Ishikawa (cell line): ENCODE results near the gene CIITA.

ENCODE experiments used
- CEBPB ChIP-seq: IDR thresholded peaks from 2 replicates; pipeline ENCODE4 v1.6.1; 2012
- CREB1 ChIP-seq: IDR thresholded peaks from 2 replicates; pipeline ENCODE4 v1.6.1; 2012; ENCODE audit warnings: low read depth
- EGR1 ChIP-seq: IDR thresholded peaks from 2 replicates; pipeline ENCODE4 v1.6.1; 2012
- EP300 ChIP-seq: IDR thresholded peaks from 2 replicates; pipeline ENCODE4 v1.6.1; 2012; ENCODE audit warnings: borderline replicate concordance
- FOXM1 ChIP-seq: IDR thresholded peaks from 2 replicates; pipeline ENCODE4 v1.6.1; 2012; ENCODE audit warnings: low read depth, borderline replicate concordance
- MAX ChIP-seq: IDR thresholded peaks from 2 replicates; pipeline ENCODE4 v1.6.1; 2012
- NFIC ChIP-seq: IDR thresholded peaks from 2 replicates; pipeline ENCODE4 v1.6.1; 2012
- RAD21 ChIP-seq: IDR thresholded peaks from 2 replicates; pipeline ENCODE4 v1.6.1; 2012; ENCODE audit warnings: low read depth
- REST ChIP-seq: IDR thresholded peaks from 2 replicates; pipeline ENCODE4 v1.6.1; 2012; ENCODE audit warnings: low read depth, mild to moderate bottlenecking
- TAF1 ChIP-seq: IDR thresholded peaks from 2 replicates; pipeline ENCODE4 v1.6.1; 2012; ENCODE audit warnings: low read depth, mild to moderate bottlenecking
- TCF12 ChIP-seq: IDR thresholded peaks from 2 replicates; pipeline ENCODE4 v1.6.1; 2012; ENCODE audit warnings: low read depth
- TEAD4 ChIP-seq: IDR thresholded peaks from 2 replicates; pipeline ENCODE4 v1.6.1; 2012
- USF1 ChIP-seq: IDR thresholded peaks from 2 replicates; pipeline ENCODE4 v1.6.1; 2012
- YY1 ChIP-seq: IDR thresholded peaks from 2 replicates; pipeline ENCODE4 v1.6.1; 2012; ENCODE audit warnings: low read depth
- ZBTB7A ChIP-seq: IDR thresholded peaks from 2 replicates; pipeline ENCODE4 v1.6.1; 2012; ENCODE audit warnings: low read depth

The CIITA gene

GRCh38 chr16:10945065-10945787 lies 68.2 kb downstream of the CIITA start:
- TF ChIP-seq NFIC (no peak), CREB1 (no peak), TEAD4 (no peak), RAD21 (no peak), EP300 (no peak), MAX (no peak), ZBTB7A (no peak), FOXM1 (no peak), REST (no peak), CEBPB (no peak), USF1 (no peak), TAF1 (no peak), YY1 (no peak)

GRCh38 chr16:10946308-10946707 lies 69.3 kb downstream of the CIITA start:
- TF ChIP-seq CEBPB (no peak), EP300 (no peak), EGR1 (peak; percentile 84), TCF12 (peak; percentile 49; the same call in 1 of the 2 replicates), REST (no peak), RAD21 (no peak), TEAD4 (peak; percentile 76), TAF1 (no peak), CREB1 (no peak), ZBTB7A (0 out of 2 replicates have a peak, but pooled peaks have one; percentile 36), FOXM1 (no peak), USF1 (no peak)

- TF ChIP-seq ZBTB7A (no peak), TEAD4 (no peak), CEBPB (no peak), REST (no peak), EGR1 (no peak), EP300 (no peak), FOXM1 (no peak), USF1 (no peak)
Observed at GRCh38 chr16:10947211-10947787, 70.3 kb downstream of the CIITA start.

- TF ChIP-seq NFIC: peak; percentile 49
- TF ChIP-seq REST: no peak
- no peak; the same call in 1 of the 2 replicates for TF ChIP-seq FOXM1
- TF ChIP-seq YY1: no peak
- TF ChIP-seq EP300: peak; percentile 47; the same call in 1 of the 2 replicates
- TF ChIP-seq RAD21: no peak
- no peak for TF ChIP-seq EGR1
- TF ChIP-seq CREB1: no peak
- no peak for TF ChIP-seq CEBPB
- peak; percentile 78 for TF ChIP-seq USF1
- TF ChIP-seq TCF12: peak; percentile 63; the same call in 1 of the 2 replicates
- TF ChIP-seq TAF1: no peak
- TF ChIP-seq MAX: peak; percentile 78
- TF ChIP-seq ZBTB7A: peak; percentile 47; the same call in 1 of the 2 replicates
- TF ChIP-seq TEAD4: peak; percentile 86
Observed at GRCh38 chr16:10949424-10949970, 72.5 kb downstream of the CIITA start.
